ENCODE results near the gene CREB3L2. TPM values are rescaled to one million over a fixed set of nuclear protein-coding genes. Genes with fewer than 3 reads are reported as not detected.

The CREB3L2 gene
- polyA plus RNA-seq, 1 of the 3 experiments (the other 2 are of a cell fraction) = 22.9 TPM

DNA sequence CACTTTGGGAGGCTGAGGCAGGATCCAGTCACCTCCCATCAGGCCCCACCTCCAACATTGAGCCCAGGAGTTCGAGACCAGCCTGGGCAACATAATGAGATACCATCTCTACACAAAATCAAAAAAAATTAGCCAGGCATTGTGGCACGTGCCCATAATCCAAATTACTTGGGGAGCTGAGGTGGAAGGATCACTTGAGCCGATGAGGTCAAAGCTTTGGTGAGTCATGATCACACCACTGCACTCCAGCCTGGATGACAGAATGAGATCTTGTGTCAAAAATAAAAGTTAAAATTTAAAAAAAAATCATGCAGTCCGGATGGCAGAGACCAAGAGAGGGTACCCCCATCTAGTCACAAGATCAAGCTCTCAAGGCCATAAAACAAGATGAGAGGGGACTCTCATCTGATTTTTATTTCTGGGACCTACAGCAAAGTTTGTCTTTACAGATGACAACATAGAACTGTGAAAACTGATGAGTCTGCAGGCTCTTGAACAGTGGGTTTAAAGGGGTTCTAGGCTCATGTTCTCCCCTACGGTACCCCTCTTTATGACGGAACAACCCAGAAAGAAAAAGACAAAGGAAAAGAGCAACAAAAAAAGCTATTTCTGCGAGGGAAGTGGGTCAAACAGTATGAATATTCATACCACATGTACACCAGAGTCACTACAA is 28.9 kb upstream of the CREB3L2 start:
- H3K27me3 ChIP-seq (ENCODE audit: insufficient read depth) = no peaks in the 10 kb centered on the region; the same call in 1 of the 2 replicates
- no peak overlapping the region for H3K27ac ChIP-seq (ENCODE audit: low read depth in 2 of 2, low read length in 1 of 2)
- CTCF ChIA-PET = interaction anchor here (1.1 to 2.6 kb wide), 3 partner anchors 22 to 374 kb away, joined by 3 to 10 read pairs (median 6); no protein-coding TSS in a partner anchor
- H2AFZ ChIP-seq (ENCODE audit: low read depth) = no peak overlapping the region
- no peak overlapping the region for H3K9ac ChIP-seq
- no peaks in the 10 kb centered on the region for H3K4me1 ChIP-seq (ENCODE audit: control insufficient read depth in 1 of 2, insufficient read depth in 2 of 2, low read depth in 1 of 2, low read length in 1 of 2)
- POLR2A ChIA-PET = interaction anchor here (1.2 kb wide), 1 partner anchor 15 kb away, joined by 3 read pairs; no protein-coding TSS in a partner anchor
- no peaks in the 10 kb centered on the region for H3K36me3 ChIP-seq (replicated peaks in 1 of 2; ENCODE audit: control insufficient read depth in 1 of 2, insufficient read depth in 2 of 2, low read length in 1 of 2)
- H3K4me3 ChIP-seq (ENCODE audit: low read depth in 2 of 2, low read length in 1 of 2) = no peak overlapping the region
- TF ChIP-seq TEAD4 (IDR thresholded peaks at IDR 0.05; ENCODE audit: borderline replicate concordance, insufficient read depth) (no peak), CHD2 (IDR thresholded peaks at IDR 0.05; ENCODE audit: low read length, partially characterized antibody) (no peak), FOSL2 (IDR thresholded peaks at IDR 0.05; ENCODE audit: borderline replicate concordance, low read depth) (no peak), NRF1 (IDR thresholded peaks at IDR 0.05; ENCODE audit: low read depth, low read length) (no peak), GATA2 (CRISPR knock-in tag; IDR thresholded peaks at IDR 0.05) (no peak)
- TF ChIP-seq, protein P1, sequence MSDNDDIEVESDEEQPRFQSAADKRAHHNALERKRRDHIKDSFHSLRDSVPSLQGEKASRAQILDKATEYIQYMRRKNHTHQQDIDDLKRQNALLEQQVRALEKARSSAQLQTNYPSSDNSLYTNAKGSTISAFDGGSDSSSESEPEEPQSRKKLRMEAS (IDR thresholded peaks at IDR 0.05; ENCODE audit: low read depth) = no peak
- no peaks in the 10 kb centered on the region for H3F3A ChIP-seq (replicated peaks; ENCODE audit: insufficient read depth)
- H3K4me2 ChIP-seq = no peak overlapping the region
- H3K9me3 ChIP-seq = 0 out of 2 replicates have a peak, but pooled peaks cover 3% of the 10 kb centered on the region
- H4K20me1 ChIP-seq (ENCODE audit: insufficient read depth) = no peaks in the 10 kb centered on the region
- DNase-seq = no peak
- WGBS (ENCODE audit: low lambda C conversion rate) = 34% methylated on average over 7 of the region's 7 CpGs
- no peaks in the 10 kb centered on the region for H3K79me2 ChIP-seq (ENCODE audit: insufficient read depth)
- H3K9me2 ChIP-seq = no peaks in the 10 kb centered on the region

DNA sequence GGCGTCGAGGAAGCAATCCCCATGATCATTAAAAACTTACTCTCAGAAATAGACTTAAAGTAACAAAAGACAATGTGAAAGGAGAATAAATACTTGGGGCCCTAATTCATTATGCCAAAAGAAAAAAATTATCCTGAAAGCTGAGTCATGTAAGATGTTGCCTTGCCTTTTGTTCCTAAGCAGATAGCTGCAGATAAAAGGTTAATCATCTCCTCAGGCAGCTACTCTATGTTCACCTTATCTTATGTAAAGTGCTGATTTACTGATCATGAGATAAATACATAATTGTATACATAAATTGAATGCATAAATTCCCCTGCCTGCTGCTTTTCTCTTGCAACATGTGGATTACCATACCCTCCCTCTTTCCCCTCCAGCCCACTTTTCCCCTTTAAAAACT is 28.1 kb upstream of the CREB3L2 start:
- ChIA-PET POLR2A (no interaction called here), CTCF (interaction anchor here (0.6 to 2.6 kb wide), 5 partner anchors 21 to 1524 kb away, joined by 3 to 10 read pairs (median 3); no protein-coding TSS in a partner anchor)
- Histone ChIP-seq H3K4me2 (no peak overlapping the region), H3K27me3 (ENCODE audit: insufficient read depth) (no peaks in the 10 kb centered on the region; the same call in 1 of the 2 replicates), H3K4me1 (ENCODE audit: control insufficient read depth in 1 of 2, insufficient read depth in 2 of 2, low read depth in 1 of 2, low read length in 1 of 2) (no peaks in the 10 kb centered on the region), H3K79me2 (ENCODE audit: insufficient read depth) (no peaks in the 10 kb centered on the region), H3K9me3 (no peaks in the 10 kb centered on the region), H3F3A (replicated peaks; ENCODE audit: insufficient read depth) (no peaks in the 10 kb centered on the region), H3K27ac (ENCODE audit: low read depth in 2 of 2, low read length in 1 of 2) (no peak overlapping the region), H4K20me1 (ENCODE audit: insufficient read depth) (no peaks in the 10 kb centered on the region), H3K9me2 (no peaks in the 10 kb centered on the region), H3K36me3 (replicated peaks in 1 of 2; ENCODE audit: control insufficient read depth in 1 of 2, insufficient read depth in 2 of 2, low read length in 1 of 2) (no peaks in the 10 kb centered on the region), H3K9ac (no peak overlapping the region), H2AFZ (ENCODE audit: low read depth) (no peak overlapping the region), H3K4me3 (ENCODE audit: low read depth in 2 of 2, low read length in 1 of 2) (no peak overlapping the region)
- 21% methylated on average over 2 of the region's 2 CpGs for WGBS (ENCODE audit: low lambda C conversion rate)
- no peak for TF ChIP-seq CHD2 (IDR thresholded peaks at IDR 0.05; ENCODE audit: low read length, partially characterized antibody)
- TF ChIP-seq, protein P2, sequence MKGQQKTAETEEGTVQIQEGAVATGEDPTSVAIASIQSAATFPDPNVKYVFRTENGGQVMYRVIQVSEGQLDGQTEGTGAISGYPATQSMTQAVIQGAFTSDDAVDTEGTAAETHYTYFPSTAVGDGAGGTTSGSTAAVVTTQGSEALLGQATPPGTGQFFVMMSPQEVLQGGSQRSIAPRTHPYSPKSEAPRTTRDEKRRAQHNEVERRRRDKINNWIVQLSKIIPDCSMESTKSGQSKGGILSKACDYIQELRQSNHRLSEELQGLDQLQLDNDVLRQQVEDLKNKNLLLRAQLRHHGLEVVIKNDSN (IDR thresholded peaks at IDR 0.05; ENCODE audit: borderline replicate concordance, low read depth) = no peak
- peak in 1 of 2 experiments; percentile 36; a peak in 1 of 4 replicates for TF ChIP-seq EP300 (IDR thresholded peaks at IDR 0.05; ENCODE audit: borderline replicate concordance in 1 of 2, low read depth in 1 of 2, low read length in 1 of 2)
- TF ChIP-seq RCOR1 (IDR thresholded peaks at IDR 0.05; ENCODE audit: low read length) = peak; percentile 85; the same call in 1 of the 2 replicates
- TF ChIP-seq, protein P3, sequence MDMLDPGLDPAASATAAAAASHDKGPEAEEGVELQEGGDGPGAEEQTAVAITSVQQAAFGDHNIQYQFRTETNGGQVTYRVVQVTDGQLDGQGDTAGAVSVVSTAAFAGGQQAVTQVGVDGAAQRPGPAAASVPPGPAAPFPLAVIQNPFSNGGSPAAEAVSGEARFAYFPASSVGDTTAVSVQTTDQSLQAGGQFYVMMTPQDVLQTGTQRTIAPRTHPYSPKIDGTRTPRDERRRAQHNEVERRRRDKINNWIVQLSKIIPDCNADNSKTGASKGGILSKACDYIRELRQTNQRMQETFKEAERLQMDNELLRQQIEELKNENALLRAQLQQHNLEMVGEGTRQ (IDR thresholded peaks at IDR 0.05; ENCODE audit: borderline replicate concordance, low read depth, low read length) = no peak
- TF ChIP-seq GATA2 (CRISPR knock-in tag; IDR thresholded peaks at IDR 0.05) = peak; percentile 66
- no peak for TF ChIP-seq TEAD4 (IDR thresholded peaks at IDR 0.05; ENCODE audit: borderline replicate concordance, insufficient read depth)
- TF ChIP-seq NFIC (IDR thresholded peaks at IDR 0.05; ENCODE audit: borderline replicate concordance) = no peak
- DNase-seq = no peak

Data from SK-N-SH (cell line).